Upper lobe of left lung (tissue), 6 donors: ENCODE results near the gene LYPD6B. TPM values are rescaled to one million over a fixed set of nuclear protein-coding genes. Genes with fewer than 3 reads are reported as not detected.
A peak's percentile ranks its signal among the peaks of the same experiment; 100 is the strongest.

Experiments used
- ATAC-seq, 2 donors: fragments of 200-7000 bp; cut with Tn5 transposase; one replicate each; pipeline ENCODE4 v1.9.1; 2022; ENCODE audit warnings: mild to moderate bottlenecking in 2 of 2, moderate library complexity in 2 of 2; ENCODE audit not compliant: low FRiP score in 2 of 2
- DNase-seq, 2 donors: peaks; one replicate each; pipeline ENCODE4 v3.0.0-alpha.2; 2019 to 2020
- H3K27ac ChIP-seq, 4 donors: fragments of 200-600 bp; sonication (generic); one replicate each; pipeline ENCODE4 v1.5.1; 2016 to 2019
- H3K27me3 ChIP-seq, 4 donors: fragments of 200-600 bp; sonication (generic); one replicate each; pipeline ENCODE4 v1.5.1; 2017 to 2019
- H3K36me3 ChIP-seq, 4 donors: fragments of 200-600 bp; sonication (generic); one replicate each; pipeline ENCODE4 v1.5.1; 2016 to 2019
- H3K4me1 ChIP-seq, 4 donors: fragments of 200-600 bp; sonication (generic); one replicate each; pipeline ENCODE4 v1.5.1; 2018 to 2019
- H3K4me3 ChIP-seq, 4 donors: fragments of 200-600 bp; sonication (generic); one replicate each; pipeline ENCODE4 v1.5.1; 2017 to 2019; ENCODE audit warnings: mild to moderate bottlenecking in 2 of 4, moderate library complexity in 1 of 4
- H3K9me3 ChIP-seq, 4 donors: fragments of 200-600 bp; sonication (generic); one replicate each; pipeline ENCODE4 v1.5.1; 2018 to 2019
- CTCF ChIP-seq, 6 experiments: fragments of 450-650 bp in 4 of 6; fragments of 200-600 bp in 2 of 6; sonication (generic) in 2 of 6; IDR thresholded peaks; one replicate each; pipeline ENCODE4 v1.5.1; 2016 to 2019; ENCODE audit warnings: antibody characterized with exemption in 6 of 6
- EP300 ChIP-seq, 4 donors: sonication (generic); formaldehyde crosslinking; IDR thresholded peaks; one replicate each; pipeline ENCODE4 v1.5.1; 2017; ENCODE audit warnings: antibody characterized with exemption in 4 of 4, control low read depth in 2 of 4
- POLR2A ChIP-seq, 4 donors: fragments of 450-650 bp; IDR thresholded peaks; one replicate each; pipeline ENCODE4 v1.5.1; 2016 to 2017; ENCODE audit warnings: antibody characterized with exemption in 4 of 4, mild to moderate bottlenecking in 2 of 4
- POLR2AphosphoS5 ChIP-seq, 2 donors: sonication (generic); formaldehyde crosslinking; IDR thresholded peaks; one replicate each; pipeline ENCODE4 v1.5.1; 2017; ENCODE audit warnings: antibody characterized with exemption in 2 of 2
- WGBS, 2 donors: methylation state at CpG; one replicate each; pipeline ENCODE4 v1.1.5; 2017 to 2018; 5-methylcytosine and 5-hydroxymethylcytosine counted together
- total RNA-seq, 6 donors: library from RNA; depleted of rRNA in 4 of 6; stranded (reverse); fragments of >200 nt in 4 of 6; gene quantifications; one replicate each; pipeline versions ENCODE4 v1.1.0 to v1.2.1, GENCODE V29; 2016 to 2021
- donor health status: DM: no; HTN: no; CAD: no; lungs with moderate emphysema.
- donor health status: DM: no; HTN: yes; CAD: no; lungs with severe emphysema.

Gene LYPD6B
- total RNA-seq, 6 donors from 2014 or later, result 0.43 to 6.7 (median 1.1) TPM; not detected in 2

GRCh38 chr2:149080099-149080498, 41.6 kb downstream of the LYPD6B start:
- H3K27me3 ChIP-seq, result no peaks in the 10 kb centered on the region
- TF ChIP-seq CTCF (IDR thresholded peaks at IDR 0.05), result no peak
- TF ChIP-seq EP300 (IDR thresholded peaks at IDR 0.05), result no peak
- TF ChIP-seq POLR2AphosphoS5 (IDR thresholded peaks at IDR 0.05), result no peak
- no peak for TF ChIP-seq POLR2A (IDR thresholded peaks at IDR 0.05)
- 60 to 61% methylated on average over 3 of the region's 3 CpGs for WGBS, 2 donors
- ATAC-seq (no peak), DNase-seq (no peak)
- H3K4me1 ChIP-seq, result peaks cover 5 to 26% (median 9%) of the 10 kb centered on the region in 4 donors
- no peaks in the 10 kb centered on the region for H3K36me3 ChIP-seq
- H3K9me3 ChIP-seq, result no peaks in the 10 kb centered on the region
- no peak overlapping the region for H3K27ac ChIP-seq
- no peak overlapping the region for H3K4me3 ChIP-seq

GRCh38 chr2:149080971-149081370, 42.5 kb downstream of the LYPD6B start:
- Histone ChIP-seq H3K36me3 (no peaks in the 10 kb centered on the region), H3K27me3 (no peaks in the 10 kb centered on the region), H3K27ac (no peak overlapping the region), H3K4me1 (peaks cover 7 to 33% (median 15%) of the 10 kb centered on the region in 4 donors), H3K9me3 (no peaks in the 10 kb centered on the region), H3K4me3 (no peak overlapping the region)
- no peak for TF ChIP-seq EP300 (IDR thresholded peaks at IDR 0.05)
- TF ChIP-seq CTCF (IDR thresholded peaks at IDR 0.05), result no peak
- TF ChIP-seq POLR2A (IDR thresholded peaks at IDR 0.05), result no peak
- TF ChIP-seq POLR2AphosphoS5 (IDR thresholded peaks at IDR 0.05), result peak in 1 of 2 donors; percentile 29
- 48% methylated on average over 1 of the region's 1 CpG for WGBS, 2 donors
- ATAC-seq (no peak), DNase-seq (no peak)

- Histone ChIP-seq H3K36me3 (no peaks in the 10 kb centered on the region), H3K9me3 (no peaks in the 10 kb centered on the region), H3K27ac (no peak overlapping the region), H3K4me3 (no peak overlapping the region), H3K4me1 (peaks cover 2 to 33% (median 13%) of the 10 kb centered on the region in 4 donors), H3K27me3 (no peaks in the 10 kb centered on the region)
- 40 to 43% methylated on average over 3 of the region's 3 CpGs for WGBS, 2 donors
- ATAC-seq (no peak), DNase-seq (no peak)
- TF ChIP-seq EP300 (IDR thresholded peaks at IDR 0.05) (no peak), POLR2A (IDR thresholded peaks at IDR 0.05) (no peak), POLR2AphosphoS5 (IDR thresholded peaks at IDR 0.05) (no peak), CTCF (IDR thresholded peaks at IDR 0.05) (no peak)
Observed at GRCh38 chr2:149082079-149082478, 43.6 kb downstream of the LYPD6B start.

GRCh38 chr2:149082735-149083134, 44.2 kb downstream of the LYPD6B start:
- DNase-seq (no peak), ATAC-seq (no peak)
- H3K36me3 ChIP-seq, result no peaks in the 10 kb centered on the region
- no peak overlapping the region for H3K27ac ChIP-seq
- peaks cover 2 to 32% (median 12%) of the 10 kb centered on the region in 4 donors for H3K4me1 ChIP-seq
- H3K9me3 ChIP-seq, result no peaks in the 10 kb centered on the region
- TF ChIP-seq POLR2A (IDR thresholded peaks at IDR 0.05), result no peak
- TF ChIP-seq EP300 (IDR thresholded peaks at IDR 0.05), result no peak
- no peak for TF ChIP-seq POLR2AphosphoS5 (IDR thresholded peaks at IDR 0.05)
- no peak overlapping the region for H3K4me3 ChIP-seq
- 73 to 76% methylated on average over 4 of the region's 4 CpGs for WGBS, 2 donors
- H3K27me3 ChIP-seq, result no peaks in the 10 kb centered on the region

GRCh38 chr2:149084924-149085795, 46.7 kb downstream of the LYPD6B start:
- 67 to 74% methylated on average over 7 of the region's 7 CpGs for WGBS, 2 donors
- Histone ChIP-seq H3K4me3 (no peak overlapping the region), H3K36me3 (no peaks in the 10 kb centered on the region), H3K9me3 (no peaks in the 10 kb centered on the region), H3K27me3 (no peaks in the 10 kb centered on the region), H3K4me1 (peaks cover 2 to 32% (median 12%) of the 10 kb centered on the region in 4 donors), H3K27ac (peak overlapping the region in 1 of 4 donors; percentile 2)
- ATAC-seq (peak; percentile 47 to 66), DNase-seq (no peak)
- TF ChIP-seq CTCF (IDR thresholded peaks at IDR 0.05) (no peak), EP300 (IDR thresholded peaks at IDR 0.05) (no peak), POLR2A (IDR thresholded peaks at IDR 0.05) (no peak), POLR2AphosphoS5 (IDR thresholded peaks at IDR 0.05) (no peak)
